Astrocyte (in vitro differentiated cells and primary cell): ENCODE measurements around the gene C1orf105.

Source experiments
- CTCF ChIP-seq: IDR thresholded peaks from 2 replicates; pipeline ENCODE4 v1.5.1; 2011; ENCODE audit warnings: low read depth, mild to moderate bottlenecking, inconsistent platforms, low read length, moderate library complexity; ENCODE audit not compliant: insufficient read depth
- EZH2 ChIP-seq: IDR thresholded peaks from 2 replicates; pipeline ENCODE4 v1.6.1; 2012; ENCODE audit warnings: mild to moderate bottlenecking, low read length, inconsistent platforms; ENCODE audit not compliant: insufficient read depth

DNA sequence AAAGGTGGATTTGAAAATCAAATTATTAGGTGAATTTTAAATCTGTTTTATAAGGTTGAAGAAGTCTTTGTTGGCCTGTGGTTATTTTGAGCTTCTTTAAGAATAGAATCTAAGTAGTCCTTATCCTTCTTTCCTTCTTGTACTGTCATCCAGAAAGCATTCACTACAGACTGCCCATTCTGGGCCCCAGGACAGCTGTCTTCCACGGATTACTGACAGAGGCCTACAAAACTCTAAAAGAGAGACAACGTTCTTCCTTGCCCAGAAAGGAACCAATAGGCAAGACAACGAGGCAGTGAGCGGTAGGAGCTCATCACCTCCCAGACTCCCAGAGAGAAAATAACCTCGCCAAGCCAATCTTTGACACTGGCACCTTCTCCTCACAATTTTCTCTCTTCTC, 47.8 kb downstream of the C1orf105 start:
- no peak for TF ChIP-seq CTCF
- TF ChIP-seq EZH2, result no peak
